WTC11 (cell line): ENCODE data around the gene RGS7. TPM values are rescaled to one million over a fixed set of nuclear protein-coding genes. Genes with fewer than 3 reads are reported as not detected.

ENCODE experiments used
- ATAC-seq: fragments of 200-7000 bp; cut with Tn5 transposase; 2 replicates; pipeline ENCODE4 v1.10.0; 2021; ENCODE audit warnings: mild to moderate bottlenecking, moderate library complexity
- CTCF ChIA-PET: fragments of 300-600 bp; sonication (Branson Sonifier 250); formaldehyde crosslinking; loops from one replicate; lab custom pipeline; 2021; ENCODE audit warnings: antibody characterized with exemption; lab: Charles Lee
- POLR2A ChIA-PET: fragments of 350-600 bp; sonication (Branson Sonifier 250); formaldehyde crosslinking; loops from one replicate; lab custom pipeline; 2021; ENCODE audit warnings: antibody characterized with exemption; lab: Charles Lee
- DNase-seq: peaks from one replicate; pipeline ENCODE4 v3.0.0; 2021; ENCODE audit warnings: low spot score
- H3K27ac Mint-ChIP-seq: 2 replicates; pipeline ENCODE4 v1.8.0; 2021; ENCODE audit warnings: mixed read lengths
- H3K27me3 Mint-ChIP-seq: 2 replicates; pipeline ENCODE4 v1.8.0; 2021; ENCODE audit warnings: low read depth, mild to moderate bottlenecking, moderate library complexity, mixed read lengths
- H3K36me3 Mint-ChIP-seq: 2 replicates; pipeline ENCODE4 v1.8.0; 2021; ENCODE audit warnings: mixed read lengths
- H3K4me1 Mint-ChIP-seq: 2 replicates; pipeline ENCODE4 v1.8.0; 2022; ENCODE audit warnings: mixed read lengths
- H3K4me3 Mint-ChIP-seq: 2 replicates; pipeline ENCODE4 v1.8.0; 2021; ENCODE audit warnings: mild to moderate bottlenecking, moderate library complexity, mixed read lengths
- H3K9me3 Mint-ChIP-seq: 2 replicates; pipeline ENCODE4 v1.8.0; 2021; ENCODE audit warnings: mixed read lengths
- CBFB ChIP-seq: sonication (generic); formaldehyde crosslinking; IDR thresholded peaks from 2 replicates; pipeline ENCODE4 v1.8.1; 2022; ENCODE audit warnings: mild to moderate bottlenecking, low read depth, missing genetic modification reagents
- E2F1 ChIP-seq: sonication (generic); formaldehyde crosslinking; IDR thresholded peaks from 2 replicates; pipeline ENCODE4 v1.8.0; 2022; ENCODE audit warnings: mild to moderate bottlenecking, missing genetic modification reagents
- FOXP1 ChIP-seq: sonication (generic); formaldehyde crosslinking; IDR thresholded peaks from 2 replicates; pipeline ENCODE4 v1.8.0; 2022; ENCODE audit warnings: missing genetic modification reagents, mild to moderate bottlenecking, moderate library complexity, borderline replicate concordance
- HMGA2 ChIP-seq: fragments of 250-450 bp; sonication (Bioruptor Pico); IDR thresholded peaks from 2 replicates; pipeline ENCODE4 v1.4.0; 2021; ENCODE audit warnings: mild to moderate bottlenecking, moderate library complexity
- IRF2 ChIP-seq: sonication (generic); formaldehyde crosslinking; IDR thresholded peaks from 2 replicates; pipeline ENCODE4 v1.8.0; 2022; ENCODE audit warnings: low read depth, missing genetic modification reagents, borderline replicate concordance
- NR1H2 ChIP-seq: sonication (generic); formaldehyde crosslinking; IDR thresholded peaks from 2 replicates; pipeline ENCODE4 v1.9.0; 2021; ENCODE audit warnings: mild to moderate bottlenecking, moderate library complexity, missing genetic modification reagents
- NR3C1 ChIP-seq: sonication (generic); formaldehyde crosslinking; conservative IDR thresholded peaks from 2 replicates; pipeline ENCODE4 v1.8.1; 2023; ENCODE audit warnings: low read depth, mild to moderate bottlenecking, missing genetic modification reagents
- PRDM15 ChIP-seq: sonication (generic); formaldehyde crosslinking; IDR thresholded peaks from 2 replicates; pipeline ENCODE4 v1.8.0; 2022; ENCODE audit warnings: missing genetic modification reagents
- SMAD3 ChIP-seq: sonication (generic); formaldehyde crosslinking; IDR thresholded peaks from 2 replicates; pipeline ENCODE4 v1.8.0; 2022; ENCODE audit warnings: missing genetic modification reagents, mild to moderate bottlenecking, borderline replicate concordance
- SP1 ChIP-seq: sonication (generic); formaldehyde crosslinking; conservative IDR thresholded peaks from 2 replicates; pipeline ENCODE4 v1.8.1; 2022; ENCODE audit warnings: missing genetic modification reagents
- STAT6 ChIP-seq: sonication (generic); formaldehyde crosslinking; conservative IDR thresholded peaks from 2 replicates; pipeline ENCODE4 v1.8.1; 2023; ENCODE audit warnings: mild to moderate bottlenecking, low read depth, missing genetic modification reagents, moderate library complexity
- ZBTB43 ChIP-seq: sonication (generic); formaldehyde crosslinking; IDR thresholded peaks from 2 replicates; pipeline ENCODE4 v1.8.1; 2023; ENCODE audit warnings: mild to moderate bottlenecking, missing genetic modification reagents
- ZNF219 ChIP-seq: sonication (generic); formaldehyde crosslinking; IDR thresholded peaks from 2 replicates; pipeline ENCODE4 v1.8.0; 2023; ENCODE audit warnings: missing genetic modification reagents, mild to moderate bottlenecking, borderline replicate concordance
- ZNF396 ChIP-seq: fragments of 250-450 bp; sonication (Bioruptor Pico); IDR thresholded peaks from 2 replicates; pipeline ENCODE4 v1.8.0; 2021; ENCODE audit warnings: mild to moderate bottlenecking, moderate library complexity, borderline replicate concordance
- ZNF423 ChIP-seq: fragments of 250-450 bp; sonication (Bioruptor Pico); IDR thresholded peaks from 2 replicates; pipeline ENCODE4 v2.1.2; 2022; ENCODE audit warnings: mild to moderate bottlenecking, moderate library complexity
- total RNA-seq: library from RNA; stranded (reverse); gene quantifications from 3 replicates; pipeline ENCODE4 v1.2.3, GENCODE V29; 2021
- TF ChIP-seq, protein P1 (sequence below): sonication (generic); formaldehyde crosslinking; IDR thresholded peaks from 2 replicates; pipeline ENCODE4 v1.8.0; 2022; ENCODE audit warnings: mild to moderate bottlenecking, missing genetic modification reagents
- TF ChIP-seq, protein P2 (sequence below): sonication (generic); formaldehyde crosslinking; IDR thresholded peaks from 2 replicates; pipeline ENCODE4 v1.8.0; 2022; ENCODE audit warnings: mild to moderate bottlenecking, missing genetic modification reagents
- TF ChIP-seq, protein P3 (sequence below): sonication (generic); formaldehyde crosslinking; IDR thresholded peaks from 2 replicates; pipeline ENCODE4 v1.8.1; 2022; ENCODE audit warnings: low read depth, mild to moderate bottlenecking, moderate library complexity, missing genetic modification reagents, borderline replicate concordance

RGS7 gene
- total RNA-seq, 1 experiment from 2014 or later = 1.2 TPM

- TF ChIP-seq SP1 (no peak), E2F1 (CRISPR knock-in tag) (no peak), ZNF396 (no peak), SMAD3 (no peak), HMGA2 (CRISPR knock-in tag) (no peak), ZBTB43 (CRISPR knock-in tag) (no peak), PRDM15 (CRISPR knock-in tag) (no peak), IRF2 (CRISPR knock-in tag) (no peak), NR3C1 (no peak), ZNF423 (CRISPR knock-in tag) (no peak), FOXP1 (CRISPR knock-in tag) (no peak), NR1H2 (CRISPR knock-in tag) (no peak), ZNF219 (no peak), STAT6 (CRISPR knock-in tag) (no peak), CBFB (CRISPR knock-in tag) (no peak)
- TF ChIP-seq, protein P1, sequence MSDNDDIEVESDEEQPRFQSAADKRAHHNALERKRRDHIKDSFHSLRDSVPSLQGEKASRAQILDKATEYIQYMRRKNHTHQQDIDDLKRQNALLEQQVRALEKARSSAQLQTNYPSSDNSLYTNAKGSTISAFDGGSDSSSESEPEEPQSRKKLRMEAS (CRISPR knock-in tag) = no peak
- TF ChIP-seq, protein P2, sequence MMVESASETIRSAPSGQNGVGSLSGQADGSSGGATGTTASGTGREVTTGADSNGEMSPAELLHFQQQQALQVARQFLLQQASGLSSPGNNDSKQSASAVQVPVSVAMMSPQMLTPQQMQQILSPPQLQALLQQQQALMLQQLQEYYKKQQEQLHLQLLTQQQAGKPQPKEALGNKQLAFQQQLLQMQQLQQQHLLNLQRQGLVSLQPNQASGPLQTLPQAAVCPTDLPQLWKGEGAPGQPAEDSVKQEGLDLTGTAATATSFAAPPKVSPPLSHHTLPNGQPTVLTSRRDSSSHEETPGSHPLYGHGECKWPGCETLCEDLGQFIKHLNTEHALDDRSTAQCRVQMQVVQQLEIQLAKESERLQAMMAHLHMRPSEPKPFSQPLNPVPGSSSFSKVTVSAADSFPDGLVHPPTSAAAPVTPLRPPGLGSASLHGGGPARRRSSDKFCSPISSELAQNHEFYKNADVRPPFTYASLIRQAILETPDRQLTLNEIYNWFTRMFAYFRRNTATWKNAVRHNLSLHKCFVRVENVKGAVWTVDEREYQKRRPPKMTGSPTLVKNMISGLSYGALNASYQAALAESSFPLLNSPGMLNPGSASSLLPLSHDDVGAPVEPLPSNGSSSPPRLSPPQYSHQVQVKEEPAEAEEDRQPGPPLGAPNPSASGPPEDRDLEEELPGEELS (CRISPR knock-in tag) = no peak
- TF ChIP-seq, protein P3, sequence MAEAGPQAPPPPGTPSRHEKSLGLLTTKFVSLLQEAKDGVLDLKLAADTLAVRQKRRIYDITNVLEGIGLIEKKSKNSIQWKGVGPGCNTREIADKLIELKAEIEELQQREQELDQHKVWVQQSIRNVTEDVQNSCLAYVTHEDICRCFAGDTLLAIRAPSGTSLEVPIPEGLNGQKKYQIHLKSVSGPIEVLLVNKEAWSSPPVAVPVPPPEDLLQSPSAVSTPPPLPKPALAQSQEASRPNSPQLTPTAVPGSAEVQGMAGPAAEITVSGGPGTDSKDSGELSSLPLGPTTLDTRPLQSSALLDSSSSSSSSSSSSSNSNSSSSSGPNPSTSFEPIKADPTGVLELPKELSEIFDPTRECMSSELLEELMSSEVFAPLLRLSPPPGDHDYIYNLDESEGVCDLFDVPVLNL (CRISPR knock-in tag) = no peak
- TF ChIP-seq, all 79 proteins: peak for 0
- CTCF ChIA-PET = no interaction called here
Observed at GRCh38 chr1:240820816-240821215, 536.2 kb downstream of the RGS7 start.

More at GRCh38 chr1:240820816-240821215, 536.2 kb downstream of the RGS7 start:
- Mint-ChIP-seq H3K27me3 (no peaks in the 10 kb centered on the region), H3K4me1 (no peaks in the 10 kb centered on the region), H3K9me3 (peaks cover 9% of the 10 kb centered on the region; the same call in 1 of the 2 replicates), H3K27ac (no peak overlapping the region), H3K36me3 (no peaks in the 10 kb centered on the region), H3K4me3 (no peak overlapping the region)
- POLR2A ChIA-PET = no interaction called here
- DNase-seq = no peak
- ATAC-seq = no peak
